HG03565 (cell line): ENCODE data around the gene HNF4A.
A peak's percentile ranks its signal among the peaks of the same experiment; 100 is the strongest.
"Not testable (repeated sequence)": the region's sequence is repeated elsewhere in the genome, so short reads cannot be mapped to it uniquely, and the experiment has no call there.

Experiments
- ATAC-seq: cut with Tn5 transposase; IDR thresholded peaks from one replicate; pipeline ENCODE4 v1.9.1; 2021; ENCODE audit warnings: mild to moderate bottlenecking, moderate library complexity; ENCODE audit not compliant: unreplicated experiment

Gene HNF4A

GRCh38 chr20:44344723-44345122 lies 10.8 kb upstream of the HNF4A start:
- ATAC-seq: no peak

- ATAC-seq: no peak
These were observed 10.4 kb upstream of the HNF4A start for GRCh38 chr20:44345147-44345546.

GRCh38 chr20:44345941-44346340 lies 9.6 kb upstream of the HNF4A start:
- not testable (repeated sequence) for ATAC-seq

GRCh38 chr20:44348168-44348659 lies 7.3 kb upstream of the HNF4A start:
- no peak for ATAC-seq

GRCh38 chr20:44349349-44349748 lies 6.2 kb upstream of the HNF4A start:
- no peak for ATAC-seq

GRCh38 chr20:44350567-44350966 lies 4.9 kb upstream of the HNF4A start:
- no peak for ATAC-seq

GRCh38 chr20:44354979-44355497 lies 461 bp upstream of the HNF4A start:
- no peak for ATAC-seq

- no peak for ATAC-seq
These were observed 839 bp downstream of the HNF4A start for GRCh38 chr20:44356353-44356723.

GRCh38 chr20:44357020-44357419 lies 1.5 kb downstream of the HNF4A start:
- ATAC-seq: no peak

GRCh38 chr20:44357555-44358125 lies 2.1 kb downstream of the HNF4A start:
- ATAC-seq: no peak

GRCh38 chr20:44358776-44359175 lies 3.3 kb downstream of the HNF4A start:
- ATAC-seq: no peak

- ATAC-seq: no peak
These were observed 4.7 kb downstream of the HNF4A start for GRCh38 chr20:44360221-44360620.

GRCh38 chr20:44361021-44361420 lies 5.5 kb downstream of the HNF4A start:
- no peak for ATAC-seq

GRCh38 chr20:44362466-44362940 lies 7.0 kb downstream of the HNF4A start:
- no peak for ATAC-seq

- no peak for ATAC-seq
These were observed 8.6 kb downstream of the HNF4A start for GRCh38 chr20:44364068-44364467.

GRCh38 chr20:44364780-44365179 lies 9.3 kb downstream of the HNF4A start:
- ATAC-seq: no peak

- ATAC-seq: no peak
These were observed 12.2 kb downstream of the HNF4A start for GRCh38 chr20:44367746-44368145.

- no peak for ATAC-seq
These were observed 15.2 kb downstream of the HNF4A start for GRCh38 chr20:44370639-44371218.

GRCh38 chr20:44382641-44383040 lies 27.1 kb downstream of the HNF4A start:
- no peak for ATAC-seq

- ATAC-seq: peak; percentile 57
These were observed 29.0 kb downstream of the HNF4A start for GRCh38 chr20:44384423-44385027.

GRCh38 chr20:44388466-44389023 lies 33.0 kb downstream of the HNF4A start:
- ATAC-seq: no peak

GRCh38 chr20:44389871-44390270 lies 34.4 kb downstream of the HNF4A start:
- no peak for ATAC-seq
